Bronchial epithelial cell (primary cell): Measurements from ENCODE around the gene TIMM17B. TPM values are rescaled to one million over a fixed set of nuclear protein-coding genes. Genes with fewer than 3 reads are reported as not detected.

ENCODE experiments used
- DNase-seq: peaks from one replicate; pipeline ENCODE4 v3.0.0-alpha.2; 2010; ENCODE audit warnings: low read depth
- FAIRE-seq: peaks from 2 replicates; lab custom pipeline; 2011; peaks lifted over from hg19 to GRCh38; lab: Jason Lieb, UNC
- H3K27me3 ChIP-seq: 2 replicates; pipeline ENCODE4 v1.5.1; 2011; ENCODE audit warnings: low read length; ENCODE audit not compliant: control insufficient read depth, insufficient read depth
- H3K36me3 ChIP-seq: 2 replicates; pipeline ENCODE4 v1.5.1; 2011; ENCODE audit warnings: low read length; ENCODE audit not compliant: control insufficient read depth, insufficient read depth
- H3K4me3 ChIP-seq: 2 replicates; pipeline ENCODE4 v1.5.1; 2011; ENCODE audit warnings: mild to moderate bottlenecking, low read depth, low read length, control low read depth
- total RNA-seq: library from RNA; depleted of rRNA; stranded (reverse); fragments of >200 nt; gene quantifications from 2 replicates; pipeline ENCODE4 v1.2.1, GENCODE V29; 2014
- TF ChIP-seq, protein P1 (sequence below): IDR thresholded peaks from 2 replicates; pipeline ENCODE4 v1.5.1; 2011; ENCODE audit warnings: mild to moderate bottlenecking, moderate library complexity, low read length, control low read depth, inconsistent platforms; ENCODE audit not compliant: insufficient read depth, severe bottlenecking

TIMM17B gene
- total RNA-seq, 1 donor from 2014 or later: 28.2 TPM

DNA sequence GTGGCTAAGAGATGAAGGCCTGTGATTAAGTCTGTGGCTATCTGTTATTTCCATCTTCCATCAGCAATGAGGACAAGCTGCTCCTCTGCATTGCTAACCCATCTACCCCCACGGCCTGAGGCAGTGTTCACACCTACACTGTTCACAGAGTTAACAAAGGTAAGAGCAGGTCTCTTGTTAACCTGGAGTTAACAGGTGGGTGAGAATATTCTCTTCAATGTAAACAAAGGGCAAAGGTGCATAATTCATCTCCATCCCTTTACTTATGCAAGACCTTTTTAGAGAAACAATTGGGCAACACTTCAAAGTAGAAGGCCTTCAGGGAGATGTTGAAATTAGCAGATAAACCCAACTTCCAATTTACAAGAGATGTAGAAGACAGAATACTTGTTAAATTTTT, 11.0 kb upstream of the TIMM17B start:
- FAIRE-seq: no peak
- no peak overlapping the region for H3K4me3 ChIP-seq
- no peaks in the 10 kb centered on the region for H3K27me3 ChIP-seq
- DNase-seq: no peak
- peaks cover 2% of the 10 kb centered on the region for H3K36me3 ChIP-seq
- TF ChIP-seq, protein P1, sequence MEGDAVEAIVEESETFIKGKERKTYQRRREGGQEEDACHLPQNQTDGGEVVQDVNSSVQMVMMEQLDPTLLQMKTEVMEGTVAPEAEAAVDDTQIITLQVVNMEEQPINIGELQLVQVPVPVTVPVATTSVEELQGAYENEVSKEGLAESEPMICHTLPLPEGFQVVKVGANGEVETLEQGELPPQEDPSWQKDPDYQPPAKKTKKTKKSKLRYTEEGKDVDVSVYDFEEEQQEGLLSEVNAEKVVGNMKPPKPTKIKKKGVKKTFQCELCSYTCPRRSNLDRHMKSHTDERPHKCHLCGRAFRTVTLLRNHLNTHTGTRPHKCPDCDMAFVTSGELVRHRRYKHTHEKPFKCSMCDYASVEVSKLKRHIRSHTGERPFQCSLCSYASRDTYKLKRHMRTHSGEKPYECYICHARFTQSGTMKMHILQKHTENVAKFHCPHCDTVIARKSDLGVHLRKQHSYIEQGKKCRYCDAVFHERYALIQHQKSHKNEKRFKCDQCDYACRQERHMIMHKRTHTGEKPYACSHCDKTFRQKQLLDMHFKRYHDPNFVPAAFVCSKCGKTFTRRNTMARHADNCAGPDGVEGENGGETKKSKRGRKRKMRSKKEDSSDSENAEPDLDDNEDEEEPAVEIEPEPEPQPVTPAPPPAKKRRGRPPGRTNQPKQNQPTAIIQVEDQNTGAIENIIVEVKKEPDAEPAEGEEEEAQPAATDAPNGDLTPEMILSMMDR: no peak

DNA sequence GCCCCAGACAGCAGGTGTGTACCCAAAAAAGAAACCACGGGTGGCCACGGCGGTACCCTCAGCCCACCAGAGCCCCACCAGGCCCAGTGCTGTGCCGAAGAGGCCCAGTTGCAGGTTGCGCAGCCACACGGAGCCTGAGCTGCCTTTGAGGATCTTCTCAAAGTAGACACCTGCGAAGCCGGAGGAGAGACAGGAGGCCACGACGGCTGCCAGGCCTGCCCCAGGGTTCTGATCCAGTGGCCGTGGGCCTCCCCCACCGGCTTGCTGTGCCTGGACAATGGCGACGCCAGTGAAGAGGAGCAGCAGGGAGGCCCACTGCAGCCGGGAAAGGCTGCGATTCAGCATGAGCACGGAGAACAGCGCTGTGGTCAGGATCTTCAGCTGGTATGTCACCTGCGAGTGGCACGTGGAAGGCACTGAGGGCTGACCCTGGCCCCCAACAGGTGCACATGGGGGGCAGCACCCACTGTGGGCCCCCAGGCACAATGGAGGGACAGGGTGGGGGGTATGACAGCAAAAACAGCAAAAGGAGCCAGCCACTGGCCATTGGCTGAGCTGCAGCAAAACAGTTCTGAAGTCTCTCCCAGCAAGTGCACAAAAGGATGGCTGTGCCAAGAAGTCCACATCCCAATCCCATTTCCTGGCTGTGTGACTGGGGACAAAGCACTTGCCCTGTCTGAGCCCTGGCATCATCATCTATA, 7.7 kb upstream of the TIMM17B start:
- no peaks in the 10 kb centered on the region for H3K27me3 ChIP-seq
- peaks cover 4% of the 10 kb centered on the region for H3K36me3 ChIP-seq
- FAIRE-seq (peak; percentile 7), DNase-seq (no peak)
- TF ChIP-seq, protein P1: no peak
- no peak overlapping the region for H3K4me3 ChIP-seq

DNA sequence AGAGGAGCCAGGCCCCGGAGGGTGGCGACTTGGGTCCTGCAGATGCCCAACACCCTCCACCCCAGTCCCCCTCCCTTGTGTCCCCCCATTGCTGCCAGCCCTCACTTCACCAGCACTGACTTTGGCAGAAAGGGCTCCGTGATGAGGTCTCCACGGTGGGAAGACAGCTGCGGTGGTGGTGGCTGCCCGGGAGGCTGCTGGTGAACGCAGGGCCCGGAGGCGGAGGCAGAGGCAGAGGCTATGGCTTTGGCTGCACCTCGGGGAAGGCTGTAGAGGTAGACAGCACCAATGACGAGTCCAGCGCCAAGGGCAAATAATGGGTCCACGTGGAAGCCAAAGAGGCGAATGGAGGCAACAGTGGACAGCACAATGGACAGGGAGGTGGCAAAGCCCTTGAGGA, 7.1 kb upstream of the TIMM17B start:
- H3K4me3 ChIP-seq: no peak overlapping the region
- peaks cover 4% of the 10 kb centered on the region for H3K36me3 ChIP-seq
- TF ChIP-seq, protein P1: no peak
- DNase-seq: no peak
- H3K27me3 ChIP-seq: no peaks in the 10 kb centered on the region
- no peak for FAIRE-seq

DNA sequence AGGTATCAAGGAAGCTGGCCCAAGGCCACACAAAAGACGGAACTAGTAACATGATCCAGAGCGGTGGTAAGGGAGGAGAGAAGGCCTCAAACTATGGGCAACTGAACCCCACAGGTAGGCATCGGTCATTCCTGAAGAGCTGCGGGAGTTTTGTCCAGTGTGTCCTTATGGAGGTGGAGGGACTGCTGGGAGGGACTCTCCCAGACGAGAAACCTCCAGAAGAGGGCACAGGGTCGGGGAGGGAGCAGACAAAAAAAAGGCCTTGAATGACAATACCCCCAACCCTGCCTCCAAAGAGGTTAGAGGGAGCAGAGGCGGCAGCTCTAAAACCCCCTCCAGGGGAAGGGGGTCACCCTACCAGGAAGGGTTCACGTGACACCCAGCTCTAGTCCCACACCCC, 6.6 kb upstream of the TIMM17B start:
- H3K36me3 ChIP-seq: peaks cover 4% of the 10 kb centered on the region

DNA sequence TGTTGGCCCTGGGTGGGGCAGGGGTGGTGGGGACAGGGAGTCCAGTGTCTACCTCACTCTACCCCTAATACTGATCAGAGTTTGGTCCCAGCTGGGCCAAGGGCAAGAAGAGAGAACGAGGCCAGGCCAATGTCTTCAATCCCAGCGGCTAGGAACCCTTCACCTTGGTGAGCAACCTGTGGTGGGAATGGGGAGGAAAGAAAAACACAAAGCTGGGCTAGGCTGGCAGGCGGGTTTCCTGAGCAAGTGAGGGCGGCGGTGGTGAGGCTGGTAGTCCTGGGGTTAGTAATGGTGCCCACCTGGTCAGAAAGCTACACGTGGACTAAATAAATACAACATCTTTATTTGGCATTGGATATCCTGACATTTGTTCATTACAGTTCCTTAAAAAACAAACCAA, 5.7 kb upstream of the TIMM17B start:
- no peak overlapping the region for H3K4me3 ChIP-seq
- FAIRE-seq (no peak), DNase-seq (no peak)
- no peaks in the 10 kb centered on the region for H3K27me3 ChIP-seq
- H3K36me3 ChIP-seq: peaks cover 4% of the 10 kb centered on the region
- TF ChIP-seq, protein P1: no peak

More for the DNA sequence above, 6.6 kb upstream of the TIMM17B start:
- H3K27me3 ChIP-seq: no peaks in the 10 kb centered on the region
- DNase-seq (no peak), FAIRE-seq (no peak)
- TF ChIP-seq, protein P1: no peak
- no peak overlapping the region for H3K4me3 ChIP-seq

DNA sequence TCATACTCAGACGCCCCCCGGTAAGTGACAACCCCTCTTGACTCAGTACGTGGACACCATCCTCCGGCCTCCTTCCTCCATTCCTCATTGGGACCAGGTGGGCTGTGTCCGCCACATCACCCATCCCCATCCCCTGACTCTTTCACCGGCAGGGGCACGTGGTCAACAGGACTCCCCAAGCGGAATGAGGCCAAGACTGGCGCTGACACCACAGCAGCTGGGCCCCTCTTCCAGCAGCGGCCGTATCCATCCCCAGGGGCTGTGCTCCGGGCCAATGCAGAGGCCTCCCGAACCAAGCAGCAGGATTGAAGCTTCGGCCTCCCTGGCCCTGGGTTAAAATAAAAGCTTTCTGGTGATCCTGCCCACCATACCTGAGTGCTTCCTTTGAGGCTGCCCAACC, 5.2 kb upstream of the TIMM17B start:
- no peak overlapping the region for H3K4me3 ChIP-seq
- FAIRE-seq: no peak
- TF ChIP-seq, protein P1: no peak
- no peaks in the 10 kb centered on the region for H3K27me3 ChIP-seq
- DNase-seq: no peak
- peaks cover 4% of the 10 kb centered on the region for H3K36me3 ChIP-seq
